CD4-positive, alpha-beta T cell treated with Interleukin-17A for 4 hours (primary cell): ENCODE measurements around the gene PHPT1.
"Not testable (repeated sequence)": the region's sequence is repeated elsewhere in the genome, so short reads cannot be mapped to it uniquely, and the experiment has no call there.

Source experiments
- DNase-seq: peaks from one replicate; pipeline ENCODE4 v3.0.0-alpha.2; 2020; ENCODE audit warnings: mixed read lengths

The PHPT1 gene

DNA sequence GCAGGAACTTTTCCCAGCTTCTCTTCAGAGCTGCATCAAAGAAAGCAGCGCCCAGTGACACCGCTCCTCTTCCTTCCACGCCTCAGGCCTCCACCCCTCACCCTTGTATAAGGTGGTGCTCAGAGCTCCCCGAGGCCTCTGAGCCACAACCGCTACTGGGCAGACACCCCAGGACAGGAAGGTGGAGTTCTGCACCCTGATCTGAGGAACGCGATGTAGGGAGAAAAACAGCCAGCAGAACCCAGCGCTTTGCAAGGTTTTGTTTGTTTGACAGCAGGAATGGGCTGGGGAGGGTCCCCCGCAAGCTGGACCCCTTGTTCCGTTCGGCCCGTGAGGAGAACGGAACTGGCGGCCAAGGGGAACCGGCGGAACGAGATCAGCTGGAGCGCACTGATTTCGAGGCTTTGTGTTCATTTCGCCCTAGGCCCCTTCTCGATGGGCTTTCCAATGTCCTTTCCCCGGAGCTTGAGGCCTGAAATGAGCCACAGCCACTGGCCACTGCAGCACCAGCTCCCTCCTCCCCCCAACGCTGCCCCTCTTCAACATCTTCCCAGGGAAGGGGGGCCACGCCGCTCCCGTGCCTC lies 12.8 kb downstream of the PHPT1 start:
- no peak for DNase-seq

DNA sequence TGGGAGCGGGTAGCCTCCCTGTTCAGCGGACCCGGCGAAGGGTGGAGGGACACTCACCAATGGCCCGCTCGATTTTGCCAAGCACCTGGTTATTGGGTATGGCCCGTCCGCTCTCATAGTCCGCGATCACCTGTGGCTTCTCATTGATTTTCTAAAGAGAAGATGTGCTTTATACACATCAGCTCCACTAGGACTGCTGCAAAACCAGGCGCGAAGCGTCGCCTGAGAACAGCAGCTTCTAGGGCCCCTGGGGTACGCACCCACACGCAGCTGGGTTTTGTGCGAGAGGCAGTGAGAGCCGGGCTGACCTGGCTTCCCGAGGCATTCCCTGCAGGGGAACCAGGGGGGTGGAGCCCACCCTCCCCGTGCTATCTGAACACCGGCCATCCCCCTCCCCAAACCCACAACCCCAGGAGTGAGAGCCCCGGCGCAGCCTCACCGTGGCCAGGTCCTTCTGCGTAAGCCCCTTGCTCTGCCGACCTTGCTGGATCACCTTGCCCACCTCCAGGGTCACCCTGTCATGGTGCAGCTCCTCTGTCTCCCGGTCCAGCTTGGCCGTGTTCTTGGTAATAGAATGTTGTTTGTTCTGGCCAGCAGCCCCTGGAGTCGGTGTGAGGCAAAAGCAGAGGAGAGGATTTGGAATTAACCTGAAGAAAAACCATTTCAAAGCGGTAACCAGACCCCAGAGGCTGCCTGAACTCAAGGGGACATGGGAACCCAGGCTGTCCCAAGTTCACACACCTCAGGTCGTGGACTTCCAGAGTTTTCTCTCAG lies 13.8 kb downstream of the PHPT1 start:
- no peak for DNase-seq

DNA sequence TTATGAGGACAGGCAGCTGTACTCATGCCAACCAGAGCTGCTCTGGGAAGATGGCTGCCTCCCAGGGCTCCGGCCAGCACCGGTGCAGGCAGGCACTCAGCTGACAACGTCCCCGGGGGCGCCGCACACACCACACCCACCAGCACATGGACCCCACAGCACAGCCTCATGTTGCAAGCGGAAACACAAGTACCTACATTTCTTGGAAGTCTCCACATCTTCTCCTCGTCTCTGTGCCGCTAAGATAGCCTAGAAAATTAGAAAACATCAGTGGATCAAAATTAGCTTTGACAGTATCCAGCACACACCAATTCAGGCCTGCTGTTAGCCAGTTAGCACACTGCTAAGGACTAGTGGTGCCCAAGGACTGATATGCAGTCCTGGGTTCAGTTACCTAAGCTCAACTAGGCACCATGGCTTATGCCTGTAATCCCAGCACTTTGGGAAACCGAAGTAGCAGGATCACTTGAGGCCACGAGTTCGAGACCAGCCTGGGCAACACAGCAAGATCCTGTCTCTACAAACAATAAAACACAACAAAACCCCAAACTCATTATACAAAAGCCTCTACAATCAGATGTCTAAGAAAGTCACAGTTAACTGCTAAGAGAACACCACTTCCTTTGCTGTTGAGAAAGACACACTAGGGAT lies 14.5 kb downstream of the PHPT1 start:
- no peak for DNase-seq

DNA sequence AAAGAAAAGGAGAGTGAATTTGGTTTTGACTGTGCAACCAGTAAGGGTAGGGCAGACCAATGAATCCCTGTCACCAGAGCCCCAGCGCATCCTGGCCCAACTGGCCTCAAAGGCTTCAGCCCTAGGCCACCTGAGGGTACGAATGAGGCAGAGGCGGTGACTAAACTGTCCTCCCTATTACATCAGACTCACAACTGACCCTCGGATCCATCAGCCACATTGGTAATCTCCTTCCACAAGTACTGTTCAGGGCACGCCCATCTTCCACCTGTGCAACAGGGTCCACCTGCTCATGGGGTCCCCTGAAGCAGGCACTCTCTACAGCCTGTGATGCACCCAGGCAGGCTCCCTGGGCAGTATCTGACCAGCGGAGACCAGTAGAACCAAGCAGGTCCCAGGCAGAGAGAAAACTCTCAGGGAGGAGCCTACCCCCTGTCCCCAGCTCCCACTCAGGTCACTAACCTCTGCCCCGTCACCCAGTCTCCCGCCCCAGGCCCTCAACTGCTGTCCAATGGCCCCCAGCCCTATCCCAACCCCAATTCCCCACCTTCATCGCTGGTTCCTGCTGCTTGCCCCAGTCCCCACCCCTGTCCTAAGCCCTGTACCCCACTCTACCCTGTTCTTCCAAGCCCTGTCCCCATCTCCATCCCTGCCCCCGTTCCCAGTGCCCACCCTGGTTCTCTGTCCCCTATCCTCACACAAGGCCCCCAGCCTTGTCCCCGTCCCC lies 16.0 kb downstream of the PHPT1 start:
- DNase-seq = no peak

DNA sequence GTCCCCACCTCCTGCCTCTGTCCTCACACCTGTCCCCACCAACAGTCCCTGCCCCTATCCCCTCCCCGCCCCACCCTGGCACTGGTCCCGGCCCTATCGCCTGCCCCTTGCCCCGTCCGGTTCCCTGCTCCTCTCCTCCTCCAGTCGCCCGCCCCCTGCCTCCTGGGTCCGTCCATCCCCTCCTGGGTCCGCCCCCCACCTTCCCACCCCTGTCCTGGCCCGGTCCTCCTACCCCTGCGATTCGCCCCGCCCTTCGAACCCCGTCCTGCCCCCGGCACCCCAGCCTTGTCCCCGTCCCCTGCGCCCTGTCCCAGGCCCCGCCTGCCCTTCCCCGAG lies 16.5 kb downstream of the PHPT1 start:
- no peak for DNase-seq

DNA sequence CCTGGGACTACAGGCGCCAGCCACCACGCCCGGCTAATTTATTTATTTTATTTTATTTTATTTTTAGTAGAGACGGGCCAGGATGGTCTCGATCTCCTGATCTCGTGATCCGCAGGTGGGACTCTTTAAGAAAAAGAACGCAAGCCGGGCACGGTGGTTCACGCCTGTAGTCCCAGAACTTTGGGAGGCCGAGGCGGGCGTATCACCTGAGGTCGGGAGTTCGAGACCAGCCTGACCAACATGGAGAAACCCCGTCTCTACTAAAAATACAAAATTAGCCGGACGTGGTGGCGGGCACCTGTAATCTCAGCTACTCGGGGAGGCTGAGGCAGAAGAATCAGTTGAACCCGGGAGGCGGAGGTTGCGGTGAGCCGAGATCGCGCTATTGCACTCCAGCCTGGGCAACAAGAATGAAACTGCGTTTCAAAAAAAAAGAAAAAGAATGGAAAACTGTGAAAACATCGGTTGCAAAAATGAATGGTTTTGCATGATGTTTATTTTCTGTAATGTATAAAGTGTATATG lies 17.8 kb downstream of the PHPT1 start:
- DNase-seq = not testable (repeated sequence)

DNA sequence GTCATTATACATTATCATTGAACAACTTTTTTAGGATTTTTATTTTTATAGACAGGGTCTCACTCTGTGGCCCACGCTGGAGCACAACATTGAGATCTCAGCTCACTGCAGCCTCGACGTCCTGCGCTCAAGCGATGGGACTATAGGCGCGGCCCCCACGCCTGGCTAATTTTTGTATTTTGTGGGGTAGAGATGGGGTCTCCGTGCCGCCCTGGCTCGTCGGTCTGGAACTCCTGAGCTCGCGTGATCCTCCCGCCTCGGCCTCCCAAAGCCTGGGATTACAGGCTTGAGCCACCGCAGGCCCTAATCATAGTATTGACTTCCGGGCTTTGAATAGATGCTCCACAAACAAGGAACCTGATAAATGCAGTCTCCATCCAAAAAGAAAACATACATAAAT lies 18.3 kb downstream of the PHPT1 start:
- no peak for DNase-seq

DNA sequence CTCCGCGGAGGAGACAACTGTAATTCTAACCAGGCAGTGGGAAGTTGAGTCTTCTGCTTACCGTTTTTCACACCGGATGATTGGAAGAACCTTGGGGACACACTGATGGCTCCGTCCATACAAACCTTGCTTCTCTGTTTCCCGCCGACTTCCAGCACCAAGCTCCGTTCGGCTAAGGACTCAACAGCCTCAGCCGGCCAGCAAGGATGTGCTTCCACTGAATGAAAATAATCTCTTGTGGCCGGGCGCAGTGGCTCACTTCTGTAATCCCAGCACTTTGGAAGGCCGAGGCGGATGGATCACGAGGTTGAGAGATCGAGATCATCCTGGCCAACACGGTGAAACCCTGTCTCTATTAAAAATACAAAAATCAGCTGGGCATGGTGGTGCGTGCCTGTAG lies 18.7 kb downstream of the PHPT1 start:
- no peak for DNase-seq

DNA sequence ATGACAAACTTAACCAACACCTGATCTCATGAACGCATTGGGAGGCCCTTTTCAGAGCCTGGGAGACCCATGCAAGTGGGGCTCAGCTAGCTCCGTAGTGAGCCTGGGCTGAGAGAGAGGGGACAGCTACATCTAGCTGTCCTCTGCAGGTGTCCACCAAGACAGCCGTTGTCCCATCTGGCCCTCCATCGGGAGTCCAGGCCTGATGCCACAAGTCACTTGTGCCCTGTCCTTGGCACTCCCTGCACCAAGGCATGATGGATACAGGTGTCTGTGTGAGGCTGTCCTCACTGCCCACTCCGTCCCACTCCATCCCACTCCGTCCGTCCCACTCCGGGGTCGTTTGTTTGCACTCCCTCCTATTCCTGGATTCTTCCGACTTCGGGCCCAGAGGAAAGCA lies 19.4 kb downstream of the PHPT1 start:
- DNase-seq = no peak

DNA sequence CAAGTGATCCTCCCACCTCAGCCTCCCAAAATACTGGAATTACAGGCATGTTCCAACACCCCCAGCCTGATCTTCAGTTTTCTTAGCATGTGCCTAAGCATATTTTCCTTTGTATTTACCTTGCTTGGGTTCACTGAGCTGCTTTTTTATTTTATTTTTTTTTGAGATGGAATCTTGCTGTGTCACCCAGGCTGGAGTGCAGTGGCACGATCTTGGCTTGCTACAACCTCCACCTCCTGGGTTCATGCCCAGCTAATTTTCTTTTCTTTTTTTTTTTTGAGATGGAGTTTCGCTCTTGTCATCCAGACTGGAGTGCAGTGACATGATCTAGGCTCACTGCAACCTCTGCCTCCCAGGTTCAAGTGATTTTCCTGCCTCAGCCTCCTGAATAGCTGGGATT lies 20.4 kb downstream of the PHPT1 start:
- not testable (repeated sequence) for DNase-seq

DNA sequence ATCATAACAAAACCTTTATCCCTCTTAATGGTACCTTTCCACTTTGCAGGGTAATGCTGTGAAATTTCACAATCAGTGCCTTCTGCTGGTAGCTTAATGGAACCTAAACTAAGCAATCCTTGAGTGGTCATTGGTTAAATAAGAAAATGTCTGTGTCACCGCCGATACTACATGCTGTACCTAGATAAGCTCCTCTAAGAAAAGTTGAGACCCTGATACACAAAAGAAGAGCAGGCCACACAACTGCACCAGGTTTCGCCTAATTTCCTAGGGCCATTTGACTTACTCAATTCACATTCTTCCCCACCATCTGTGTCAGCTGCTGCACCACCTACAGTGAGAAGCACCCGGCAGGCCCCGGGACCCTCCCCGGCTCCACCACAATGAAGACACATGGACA lies 25.9 kb downstream of the PHPT1 start:
- DNase-seq = no peak

DNA sequence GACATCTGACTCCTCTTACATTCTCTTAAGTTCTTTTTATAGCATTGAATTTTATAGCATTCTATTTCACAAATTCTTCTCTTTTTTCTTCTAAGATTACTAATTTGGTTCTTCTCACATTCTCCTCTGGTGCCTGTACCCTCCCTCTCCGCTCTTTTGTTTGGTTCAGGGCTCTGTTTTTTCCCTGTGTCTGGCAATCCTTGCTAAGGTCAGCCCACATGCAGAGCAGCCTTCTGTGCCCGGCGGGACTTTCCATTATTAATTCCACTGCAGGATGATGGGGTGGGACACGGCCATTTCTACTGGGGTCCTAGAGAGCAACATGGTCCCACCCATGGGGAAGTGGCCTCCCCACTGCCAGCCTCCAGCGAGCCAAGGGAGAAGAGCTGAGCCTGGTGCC lies 27.3 kb downstream of the PHPT1 start:
- no peak for DNase-seq

DNA sequence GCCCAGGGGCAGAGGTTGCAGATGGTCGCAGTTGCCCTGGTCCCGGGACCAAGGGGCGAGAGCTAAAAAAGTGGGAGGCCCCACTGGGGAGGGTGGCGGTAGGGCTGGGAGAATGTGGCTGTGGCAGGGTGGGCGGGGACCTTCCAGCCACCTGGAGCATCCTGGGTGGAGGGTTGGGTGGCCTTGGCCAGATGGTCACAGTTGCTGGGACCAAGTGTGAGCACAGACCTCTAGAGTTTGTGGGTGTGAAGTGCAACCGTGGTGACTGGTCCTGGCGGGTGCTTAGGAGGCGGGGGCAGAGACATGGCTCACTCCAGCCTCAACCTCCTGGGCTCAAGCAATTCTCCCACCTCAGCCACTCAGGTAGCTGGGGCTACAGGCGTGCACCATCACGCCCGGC lies 31.4 kb downstream of the PHPT1 start:
- DNase-seq = no peak

DNA sequence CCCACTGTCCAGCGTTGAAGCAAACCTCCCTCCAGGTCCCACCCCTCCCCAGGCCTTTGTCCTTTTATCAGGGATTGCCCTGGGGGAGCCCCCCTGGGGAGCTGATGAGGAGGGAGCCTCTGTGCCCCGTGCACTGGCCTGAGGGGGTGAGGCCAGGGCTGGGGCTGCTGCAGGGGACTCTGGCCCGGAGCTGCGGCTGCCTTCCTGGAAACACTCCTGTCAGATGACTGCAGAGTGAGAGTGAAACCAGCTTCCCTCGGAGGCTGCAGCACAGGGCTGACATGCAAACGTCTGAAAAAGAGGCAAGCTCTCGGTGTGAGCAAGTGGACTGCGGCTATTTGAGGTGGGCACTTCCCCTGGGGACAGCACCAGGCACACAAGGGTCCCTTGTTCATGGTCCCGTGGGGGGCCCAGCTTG lies 32.5 kb downstream of the PHPT1 start:
- DNase-seq = peak; percentile 55

DNA sequence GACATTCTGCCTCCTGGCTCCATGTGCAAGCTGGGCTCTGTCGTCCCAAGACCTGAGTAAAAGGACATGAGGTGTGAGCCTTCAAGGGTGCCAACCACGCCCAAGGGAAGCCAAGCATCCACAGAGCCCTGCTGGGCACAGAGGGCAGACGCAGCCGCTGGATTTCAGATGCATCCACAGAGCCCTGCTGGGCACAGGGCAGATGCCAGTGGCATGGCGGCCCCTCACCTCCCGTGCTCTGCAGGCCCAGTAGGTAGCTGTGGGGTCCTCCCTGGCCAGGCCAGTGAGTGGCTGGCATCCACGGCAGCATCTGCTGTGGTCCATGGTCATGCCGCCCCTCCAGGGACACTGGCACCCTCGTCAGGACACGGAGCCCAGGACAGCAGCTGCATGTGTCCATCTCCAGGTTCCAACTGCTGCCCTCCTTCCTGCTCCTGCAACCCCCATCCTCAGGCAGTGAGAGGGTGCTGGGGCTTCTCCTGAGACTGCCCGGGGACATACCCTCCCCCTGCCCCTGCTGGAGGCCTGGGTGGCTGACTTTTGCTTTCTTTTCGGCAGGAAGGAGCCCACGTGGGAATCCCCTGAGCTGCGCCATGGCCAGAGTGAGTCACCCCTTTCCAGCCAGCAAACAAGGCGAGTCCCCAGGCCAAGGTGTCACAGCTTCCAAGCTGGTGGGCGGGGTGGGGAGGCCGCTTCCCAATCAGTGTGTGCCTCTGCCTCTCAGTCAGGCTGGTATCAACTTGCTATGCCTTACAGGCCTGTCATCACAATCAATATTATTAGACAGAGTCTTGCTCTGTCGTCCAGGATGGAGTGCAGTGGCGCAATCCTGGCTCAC lies 33.1 kb downstream of the PHPT1 start:
- DNase-seq = peak; percentile 86

DNA sequence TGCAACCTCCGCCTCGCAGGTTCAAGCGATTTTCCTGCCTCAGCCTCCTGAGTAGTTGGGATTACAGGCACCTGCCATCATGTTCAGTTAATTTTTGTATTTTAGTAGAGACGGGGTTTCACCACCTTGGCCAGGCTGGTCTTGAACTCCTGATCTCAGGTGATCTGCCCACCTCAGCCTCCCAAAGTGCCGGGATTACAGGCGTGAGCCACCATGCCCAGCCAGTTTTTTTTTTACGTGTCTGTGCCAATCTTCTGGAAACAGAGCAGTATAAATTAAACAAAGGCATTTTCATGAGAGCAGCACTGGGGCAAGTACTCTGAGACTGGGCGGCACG lies 33.7 kb downstream of the PHPT1 start:
- not testable (repeated sequence) for DNase-seq

DNA sequence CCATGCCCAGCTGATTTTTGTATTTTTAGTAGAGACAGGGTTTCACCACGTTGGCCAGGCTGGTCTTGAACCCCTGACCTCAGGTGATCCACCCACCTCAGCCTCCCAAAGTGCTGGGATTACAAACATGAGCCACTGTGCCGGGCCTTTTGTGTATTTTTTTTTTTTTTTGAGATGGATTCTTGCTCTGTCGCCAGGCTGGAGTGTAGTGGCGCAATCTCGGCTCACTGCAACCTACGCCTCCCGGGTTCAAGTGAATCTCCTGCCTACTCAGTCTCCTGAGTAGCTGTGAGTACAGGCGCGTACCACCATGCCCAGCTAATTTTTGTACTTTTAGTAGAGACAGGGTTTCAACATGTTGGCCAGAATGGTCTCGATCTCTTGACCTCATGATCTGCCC lies 34.5 kb downstream of the PHPT1 start:
- DNase-seq = not testable (repeated sequence)

DNA sequence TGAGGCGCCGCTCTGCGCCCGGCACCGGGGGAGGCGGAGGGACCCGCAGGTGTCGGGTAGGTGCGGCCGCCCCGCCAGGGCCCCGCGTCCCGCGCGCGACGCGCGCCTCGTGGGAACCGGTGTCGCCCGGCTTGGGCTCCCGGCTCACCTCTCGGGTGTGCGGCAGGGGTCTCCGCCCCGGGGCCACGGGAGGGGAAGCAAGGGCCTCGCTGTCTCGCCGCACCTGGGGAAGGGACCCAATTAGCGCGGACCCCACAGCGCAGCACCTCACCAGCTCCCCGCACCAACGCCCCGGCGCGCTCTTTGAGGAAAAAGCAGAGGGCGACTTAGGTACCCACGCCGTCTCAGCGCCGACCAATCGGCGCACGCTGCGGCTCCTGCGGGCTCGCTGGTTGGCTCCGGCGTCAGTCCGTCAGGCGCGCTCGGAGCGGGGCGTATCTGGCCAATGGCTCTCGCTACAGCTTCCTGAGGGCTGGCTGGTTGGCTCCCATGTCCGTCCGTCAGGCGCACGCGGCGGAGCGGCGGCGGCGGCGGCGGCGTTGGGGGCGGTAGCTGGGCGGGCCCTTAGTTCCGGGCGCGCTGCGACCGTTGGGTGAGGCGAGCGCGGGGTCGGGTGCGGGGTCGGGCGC lies 36.9 kb downstream of the PHPT1 start, which contains the start of gene TRAF2:
TRAF2 (plus strand) TSS at position 567 of the 629 bp plus-strand sequence. CDS start 12,225 bp downstream, outside the sequence.
- DNase-seq = peak; percentile 96

DNA sequence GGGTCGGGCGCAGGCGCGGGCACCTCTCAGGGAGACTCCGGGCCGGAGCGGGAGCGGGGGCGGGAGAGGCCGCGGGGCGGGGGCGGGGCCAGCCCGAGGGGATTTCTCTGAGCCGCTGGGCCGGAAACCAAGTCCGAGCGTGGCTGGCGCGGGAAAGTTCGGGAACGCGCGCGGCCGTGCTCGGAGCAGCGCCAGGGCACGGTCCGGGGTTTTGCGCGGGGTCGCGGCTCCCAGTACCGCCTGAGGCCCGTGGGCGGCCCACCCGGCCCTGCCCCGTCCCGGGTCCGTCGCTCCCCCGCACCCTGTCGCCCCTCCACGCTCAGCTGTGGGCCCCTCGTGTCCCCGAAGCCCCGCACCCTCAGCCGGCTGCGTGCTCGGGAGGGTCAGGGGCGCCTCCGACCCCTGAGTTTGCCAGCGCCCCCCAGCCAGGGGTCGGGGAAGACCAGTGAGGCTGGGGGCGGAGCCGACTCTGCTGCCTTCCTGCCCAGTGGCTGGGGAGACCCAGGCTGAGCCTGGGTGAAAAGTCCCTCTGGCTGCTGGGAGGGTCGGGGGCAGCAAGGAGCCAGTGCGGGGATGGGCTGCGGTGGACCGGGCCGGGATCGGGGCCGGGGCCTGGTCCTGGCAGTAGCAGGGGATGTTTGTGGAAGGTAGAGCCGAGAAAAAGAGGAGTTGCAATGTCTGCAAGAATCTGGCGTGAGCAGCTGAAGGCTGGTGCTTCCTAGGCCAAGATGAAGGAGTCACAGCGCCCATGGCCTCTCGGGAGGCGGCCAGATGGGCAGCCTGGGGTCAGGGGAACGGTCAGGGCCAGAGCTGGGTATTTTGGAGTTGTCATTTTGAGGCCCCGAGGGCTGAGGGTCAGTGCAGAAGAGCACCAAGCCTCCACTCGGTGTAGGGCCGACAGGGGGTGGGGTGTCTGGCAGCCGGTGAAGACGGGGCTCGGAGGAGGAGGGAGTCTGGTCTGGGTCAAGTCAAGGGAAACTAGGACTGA lies 37.7 kb downstream of the PHPT1 start:
- peak; percentile 56 for DNase-seq

DNA sequence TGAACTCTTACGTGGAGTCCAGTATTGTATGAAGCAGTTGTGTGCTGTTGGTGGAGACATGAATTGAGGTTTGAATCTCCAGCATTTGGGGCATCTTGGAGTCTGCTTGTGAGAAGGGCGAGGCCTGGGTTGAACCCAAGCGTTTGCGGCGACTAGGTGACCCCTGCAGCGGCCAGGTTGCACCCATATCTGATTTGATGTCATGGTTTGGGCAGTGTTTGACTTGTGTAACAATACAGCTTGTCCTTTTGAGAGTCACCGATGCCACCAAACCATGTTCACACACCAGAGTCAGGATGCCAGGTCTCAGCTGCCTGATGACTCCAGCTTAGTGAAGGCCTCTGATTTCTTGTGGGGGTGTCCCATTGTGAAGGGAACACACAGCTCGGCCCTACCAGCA lies 39.2 kb downstream of the PHPT1 start:
- DNase-seq = no peak

DNA sequence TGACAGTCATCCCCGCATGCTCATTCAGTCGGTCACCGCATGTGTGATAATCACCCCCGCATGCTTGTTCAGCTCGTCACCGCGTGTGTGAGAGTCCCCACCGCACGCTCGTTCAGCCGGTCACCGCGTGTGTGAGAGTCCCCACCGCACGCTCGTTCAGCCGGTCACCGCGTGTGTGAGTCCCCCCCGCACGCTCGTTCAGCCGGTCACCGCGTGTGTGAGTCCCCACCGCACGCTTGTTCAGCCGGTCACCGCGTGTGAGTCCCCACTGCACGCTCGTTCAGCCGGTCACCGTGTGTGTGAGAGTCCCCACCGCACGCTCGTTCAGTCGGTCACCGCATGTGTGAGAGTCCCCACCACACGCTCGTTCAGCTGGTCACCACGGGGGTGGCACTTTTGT lies 40.6 kb downstream of the PHPT1 start:
- no peak for DNase-seq
